GM12878 (cell line): ENCODE results near the gene DENND10. TPM values are rescaled to one million over a fixed set of nuclear protein-coding genes. Genes with fewer than 3 reads are reported as not detected.

ENCODE experiments used
- ATAC-seq: fragments of 200-7000 bp; cut with Tn5 transposase; 3 replicates; pipeline ENCODE4 v1.9.1; 2020; ENCODE audit warnings: mild to moderate bottlenecking, moderate library complexity
- BruUV-seq: library from RNA; stranded (reverse); fragments of 400-500 nt; replicated peaks from 2 replicates; lab custom pipeline; 2021; lab: Mats Ljungman, UMichigan
- CTCF ChIA-PET: fragments of 300-600 bp; sonication (Branson Sonifier 250); formaldehyde crosslinking; extraction: SDS; loops from one replicate; lab custom pipeline; 2021; ENCODE audit warnings: inconsistent platforms; lab: Yijun Ruan, JAX
- POLR2A ChIA-PET: fragments of 350-600 bp; formaldehyde crosslinking; extraction: SDS; loops from one replicate; lab custom pipeline; 2021; ENCODE audit warnings: inconsistent platforms; lab: Charles Lee
- RAD21 ChIA-PET: fragments of 300-600 bp; sonication (Branson Sonifier 250); formaldehyde crosslinking; loops from one replicate; lab custom pipeline; 2023; ENCODE audit warnings: antibody characterized with exemption; ENCODE audit not compliant: unreplicated experiment; lab: Charles Lee
- SMC1A ChIA-PET: fragments of 300-600 bp; sonication (Branson Sonifier 250); formaldehyde crosslinking; loops from one replicate; lab custom pipeline; 2023; ENCODE audit not compliant: unreplicated experiment, uncharacterized antibody; lab: Charles Lee
- DNase-seq: peaks from one replicate; pipeline ENCODE4 v3.0.0-alpha.2; 2011; ENCODE audit warnings: low read depth, low spot score
- FAIRE-seq: peaks from 3 replicates; lab custom pipeline; 2011; peaks lifted over from hg19 to GRCh38; lab: Jason Lieb, UNC
- H2AFZ ChIP-seq: 2 replicates; pipeline ENCODE4 v1.6.0; 2011; ENCODE audit warnings: low read depth, low read length, control low read depth; ENCODE audit not compliant: control insufficient read depth
- H3K27ac ChIP-seq: 2 replicates; pipeline ENCODE4 v1.5.1; 2011; ENCODE audit warnings: control low read depth; ENCODE audit not compliant: control insufficient read depth, insufficient read depth
- H3K27me3 ChIP-seq, 2 experiments: replicated peaks in 1 of 2; 2 replicates each; pipeline versions ENCODE4 v1.6.0 to v1.6.1; 2011; ENCODE audit warnings: low read length in 1 of 2; ENCODE audit not compliant: control insufficient read depth in 2 of 2, insufficient read depth in 2 of 2
- H3K36me3 ChIP-seq, 2 experiments: 2 replicates each; pipeline ENCODE4 v1.5.1; 2011; ENCODE audit warnings: low read length in 1 of 2; ENCODE audit not compliant: control insufficient read depth in 2 of 2, insufficient read depth in 2 of 2
- H3K4me1 ChIP-seq: 2 replicates; pipeline ENCODE4 v1.6.1; 2011; ENCODE audit warnings: mild to moderate bottlenecking, low read length, moderate library complexity, mixed read lengths; ENCODE audit not compliant: control insufficient read depth, insufficient read depth
- H3K4me2 ChIP-seq: 2 replicates; pipeline ENCODE4 v1.6.0; 2011; ENCODE audit warnings: control low read depth; ENCODE audit not compliant: control insufficient read depth, insufficient read depth
- H3K4me3 ChIP-seq: fragments of 200-600 bp; sonication (generic); 2 replicates; pipeline ENCODE4 v1.5.1; 2016
- H3K79me2 ChIP-seq: 2 replicates; pipeline ENCODE4 v1.6.0; 2011; ENCODE audit warnings: low read length; ENCODE audit not compliant: control insufficient read depth, insufficient read depth
- H3K9ac ChIP-seq: 2 replicates; pipeline ENCODE4 v1.8.0; 2011; ENCODE audit warnings: low read length, control low read depth, mixed read lengths; ENCODE audit not compliant: control insufficient read depth, insufficient read depth
- H3K9me3 ChIP-seq: replicated peaks from 3 replicates; pipeline ENCODE4 v1.5.1; 2011; ENCODE audit warnings: mild to moderate bottlenecking, low read length; ENCODE audit not compliant: control insufficient read depth, insufficient read depth
- H4K20me1 ChIP-seq: 2 replicates; pipeline ENCODE4 v1.6.0; 2011; ENCODE audit not compliant: control insufficient read depth, insufficient read depth
- CHD1 ChIP-seq: IDR thresholded peaks from 2 replicates; pipeline ENCODE4 v1.6.1; 2012; ENCODE audit warnings: low read depth, low read length, improper control_type of control experiment
- CTCF ChIP-seq, 3 experiments: IDR thresholded peaks in 2 of 3; conservative IDR thresholded peaks in 1 of 3; 2 replicates each; pipeline ENCODE4 v1.5.1; 2011; ENCODE audit warnings: low read depth in 3 of 3, low read length in 3 of 3, mild to moderate bottlenecking in 3 of 3, control low read depth in 2 of 3, moderate library complexity in 2 of 3, inconsistent platforms in 1 of 3, mixed read lengths in 1 of 3; ENCODE audit not compliant: control insufficient read depth in 2 of 3, insufficient read depth in 1 of 3; ENCODE audit errors: extremely low read depth in 1 of 3
- HCFC1 ChIP-seq: fragments of 150-350 bp; IDR thresholded peaks from 2 replicates; pipeline ENCODE4 v1.6.1; 2014; ENCODE audit warnings: low read length
- HDAC6 ChIP-seq: fragments of 200-600 bp; sonication (generic); IDR thresholded peaks from one replicate; pipeline ENCODE4 v1.8.0; 2017; ENCODE audit warnings: antibody characterized with exemption; ENCODE audit not compliant: unreplicated experiment
- IRF4 ChIP-seq: IDR thresholded peaks from 2 replicates; pipeline ENCODE4 v1.6.1; 2011; ENCODE audit warnings: low read depth, low read length
- RAD21 ChIP-seq: IDR thresholded peaks from 2 replicates; pipeline ENCODE4 v1.6.1; 2011; ENCODE audit warnings: mild to moderate bottlenecking, low read depth, low read length, moderate library complexity; ENCODE audit not compliant: insufficient read depth
- RFX5 ChIP-seq: IDR thresholded peaks from 2 replicates; pipeline ENCODE4 v1.6.1; 2011; ENCODE audit warnings: low read depth, low read length, improper control_type of control experiment
- SMC3 ChIP-seq: IDR thresholded peaks from 2 replicates; pipeline ENCODE4 v1.6.1; 2011; ENCODE audit warnings: low read length, improper control_type of control experiment, borderline replicate concordance
- WGBS: methylation state at CpG from one replicate; pipeline ENCODE4 v1.1.6; 2016; ENCODE audit warnings: low lambda C conversion rate; ENCODE audit not compliant: insufficient replicate concordance, insufficient coverage; ENCODE audit errors: missing lambda C conversion rate; 5-methylcytosine and 5-hydroxymethylcytosine counted together
- in situ Hi-C: fragments of 300-500 bp; cut with MboI; formaldehyde crosslinking; loops from 9 replicates; pipeline ENCODE4 v1.14.3; 2018; ENCODE audit warnings: mixed read lengths
- intact Hi-C: fragments of 100-400 bp; cut with micrococcal nuclease; formaldehyde crosslinking; loops from one replicate; pipeline ENCODE4 v1.14.2; 2022; ENCODE audit not compliant: unreplicated experiment
- polyA plus RNA-seq, 11 experiments: library from polyadenylated mRNA; depleted of rRNA in 4 of 11; unstranded in 6 of 11; stranded (reverse) in 5 of 11; fragments of >200 nt; fragmentation: Nextera tagmentation in 4 of 11; fragmentation: Illumina TruSeq in 1 of 11; extraction: Ambion mirVana in 4 of 11; extraction: Trizol in 1 of 11; gene quantifications; 1 replicate in 1 of 11; 2 replicates in 10 of 11; pipeline versions ENCODE4 v1.2.1 to v1.2.3, GENCODE V29; 2011 to 2016; ENCODE audit warnings: inconsistent platforms in 2 of 11, missing spikeins in 2 of 11, low read depth in 1 of 11
- total RNA-seq, 4 experiments: library from RNA; depleted of rRNA in 3 of 4; stranded (reverse); fragments of >200 nt in 3 of 4; fragmentation: Illumina TruSeq in 1 of 4; extraction: Trizol in 1 of 4; gene quantifications; 2 replicates each; pipeline versions ENCODE4 v1.2.1 to v1.2.3, GENCODE V29; 2013 to 2021

Gene DENND10
- total and polyA plus RNA-seq, 10 of the 15 experiments (the other 5 are each of a cell fraction or from before 2014, with no cell fraction given), result 21.5 to 39.8 (median 26.2) TPM

DNA sequence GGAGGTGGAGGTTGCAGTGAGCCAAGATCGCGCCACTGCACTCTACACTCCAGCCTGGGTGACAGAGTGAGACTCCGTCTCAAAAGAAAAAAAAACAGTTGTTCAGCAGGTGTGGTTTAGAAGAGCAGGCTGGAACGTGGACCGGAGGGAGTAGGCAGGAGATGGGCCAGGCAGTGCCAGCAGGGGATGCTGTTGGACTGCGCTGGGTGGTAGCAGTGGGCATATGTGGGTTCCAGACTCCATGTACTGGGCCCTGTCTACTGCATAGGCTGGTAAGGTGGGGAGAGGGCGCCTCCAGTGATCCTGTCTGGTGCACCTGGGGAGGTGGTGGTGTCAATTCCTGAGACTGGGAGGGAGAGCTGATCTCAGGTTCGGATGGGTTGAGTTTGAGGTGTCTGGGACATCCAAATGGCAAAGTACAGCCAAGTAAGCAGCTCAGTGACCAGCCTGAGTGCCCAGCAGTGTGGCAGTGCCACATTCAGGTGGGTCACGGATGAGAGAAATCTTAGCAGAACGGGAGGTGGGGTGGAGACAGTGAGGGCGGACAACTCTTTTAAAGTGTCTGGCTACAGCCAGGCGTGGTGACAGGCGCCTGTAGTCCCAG lies 35.7 kb downstream of the DENND10 start:
- H3K9ac ChIP-seq, result no peak overlapping the region
- DNase-seq, result no peak
- ChIA-PET RAD21 (interaction anchor here (0.7 kb wide), 1 partner anchor 350 kb away, joined by 3 read pairs; no protein-coding TSS in a partner anchor), CTCF (interaction anchor here (1.0 to 2.2 kb wide), 3 partner anchors 13 to 306 kb away, joined by 3 to 16 read pairs (median 3); no protein-coding TSS in a partner anchor), SMC1A (interaction anchor here (0.9 to 1.3 kb wide), 2 partner anchors 58 to 350 kb away, joined by 3 to 4 read pairs; no protein-coding TSS in a partner anchor), POLR2A (no interaction called here)
- intact Hi-C loops (no loop called here), in situ Hi-C loops (no loop called here)
- peaks cover 5 to 8% of the 10 kb centered on the region in 2 experiments; a peak in 3 of 4 replicates for H3K36me3 ChIP-seq
- WGBS, result 65% methylated on average over 12 of the region's 13 CpGs
- TF ChIP-seq CTCF (IDR thresholded peaks at IDR 0.05 in 2 of 3, conservative IDR thresholded peaks at IDR 0.05 in 1 of 3; ENCODE audit: control insufficient read depth in 2 of 3, extremely low read depth in 1 of 3, insufficient read depth in 1 of 3, low read depth in 3 of 3, low read length in 3 of 3) (peak; percentile 60 to 79 (median 67)), HCFC1 (no peak), CHD1 (no peak), HDAC6 (no peak), SMC3 (peak; percentile 57; the same call in 1 of the 2 replicates), RFX5 (no peak), RAD21 (peak; percentile 64), IRF4 (no peak)
- no TSS peak for BruUV-seq
- no peaks in the 10 kb centered on the region for H3K79me2 ChIP-seq
- FAIRE-seq, result no peak
- H3K27me3 ChIP-seq, result no peaks in the 10 kb centered on the region
- H3K4me1 ChIP-seq, result no peaks in the 10 kb centered on the region
- no peak overlapping the region for H3K4me3 ChIP-seq
- H3K9me3 ChIP-seq, result no peaks in the 10 kb centered on the region
- peak; percentile 93 for ATAC-seq
- no peak overlapping the region for H3K4me2 ChIP-seq
- H3K27ac ChIP-seq, result no peak overlapping the region
- H4K20me1 ChIP-seq, result no peaks in the 10 kb centered on the region
- no peak overlapping the region for H2AFZ ChIP-seq
